Stimulated activated naive B cell treated with anti-CD40 and anti-IgM and Interleukin-4, amounts not matched to agents 10 μg/mL and 1 μg/mL and 100 μg/mL, for 72 hours (primary cell): ENCODE measurements around the gene HHIPL1.

Experiments used
- ATAC-seq, 2 donors: fragments of 150-1000 bp; cut with Tn5 transposase; replicated peaks; 2 replicates each; pipeline ENCODE4 v1.10.0; 2021; ENCODE audit warnings: moderate library complexity in 1 of 2
- DNase-seq: peaks from one replicate; pipeline ENCODE4 v3.0.0; 2021
- H3K27ac Mint-ChIP-seq: one replicate; pipeline ENCODE4 v1.8.0; 2022; ENCODE audit warnings: mild to moderate bottlenecking, mixed read lengths
- H3K27me3 Mint-ChIP-seq, 2 donors: one replicate each; pipeline ENCODE4 v1.8.0; 2022; ENCODE audit warnings: mixed read lengths in 2 of 2
- H3K36me3 Mint-ChIP-seq, 2 donors: one replicate each; pipeline ENCODE4 v1.8.0; 2022; ENCODE audit warnings: mixed read lengths in 2 of 2, mild to moderate bottlenecking in 1 of 2
- H3K4me1 Mint-ChIP-seq, 2 donors: one replicate each; pipeline ENCODE4 v1.8.0; 2022; ENCODE audit warnings: mixed read lengths in 2 of 2, mild to moderate bottlenecking in 1 of 2
- H3K4me3 Mint-ChIP-seq, 2 donors: one replicate each; pipeline ENCODE4 v1.8.0; 2022; ENCODE audit warnings: mild to moderate bottlenecking in 2 of 2, mixed read lengths in 2 of 2, moderate library complexity in 1 of 2
- H3K9me3 Mint-ChIP-seq, 2 donors: one replicate each; pipeline ENCODE4 v1.8.0; 2022; ENCODE audit warnings: mixed read lengths in 2 of 2, mild to moderate bottlenecking in 1 of 2

HHIPL1 gene

DNA sequence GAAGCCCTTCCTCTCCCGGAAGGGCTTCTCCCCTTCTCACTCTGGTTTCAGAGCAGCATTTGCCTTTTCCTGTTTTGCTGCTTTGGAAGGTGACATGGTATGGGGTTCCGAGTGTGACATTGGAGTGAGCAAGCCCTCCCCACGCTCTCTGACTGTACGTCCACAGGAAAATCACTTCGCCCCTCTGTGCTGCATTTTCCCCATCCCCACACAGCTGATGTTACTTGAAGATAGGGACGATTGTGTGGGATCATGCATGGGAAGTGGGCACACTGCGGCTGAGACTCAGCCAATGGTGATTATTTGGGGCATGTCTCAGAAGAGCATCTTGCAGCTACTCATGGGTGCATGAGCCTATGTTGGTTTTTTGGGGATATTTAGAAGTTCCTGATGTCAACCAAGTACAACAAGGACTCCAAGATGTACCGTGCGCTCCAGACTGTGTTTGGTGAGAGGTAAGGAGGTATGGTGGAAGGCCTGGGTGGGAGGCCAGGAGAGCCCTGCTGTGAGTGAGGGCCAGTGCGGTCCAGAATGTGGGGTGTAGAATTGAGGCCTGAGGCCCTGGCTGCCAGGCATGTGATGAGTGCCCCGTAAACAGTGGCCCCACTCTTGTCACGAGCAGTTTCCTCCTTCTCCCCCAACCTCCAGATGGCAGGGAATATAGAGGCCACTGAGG, 54.3 kb downstream of the HHIPL1 start:
- DNase-seq (no peak), ATAC-seq (no peak)
- Mint-ChIP-seq H3K4me3 (no peak overlapping the region), H3K4me1 (no peaks in the 10 kb centered on the region), H3K27ac (no peak overlapping the region), H3K36me3 (peaks cover 8 to 10% of the 10 kb centered on the region in 2 donors), H3K9me3 (peaks cover 14 to 16% of the 10 kb centered on the region in 2 donors), H3K27me3 (peaks cover 22 to 36% of the 10 kb centered on the region in 2 donors)

DNA sequence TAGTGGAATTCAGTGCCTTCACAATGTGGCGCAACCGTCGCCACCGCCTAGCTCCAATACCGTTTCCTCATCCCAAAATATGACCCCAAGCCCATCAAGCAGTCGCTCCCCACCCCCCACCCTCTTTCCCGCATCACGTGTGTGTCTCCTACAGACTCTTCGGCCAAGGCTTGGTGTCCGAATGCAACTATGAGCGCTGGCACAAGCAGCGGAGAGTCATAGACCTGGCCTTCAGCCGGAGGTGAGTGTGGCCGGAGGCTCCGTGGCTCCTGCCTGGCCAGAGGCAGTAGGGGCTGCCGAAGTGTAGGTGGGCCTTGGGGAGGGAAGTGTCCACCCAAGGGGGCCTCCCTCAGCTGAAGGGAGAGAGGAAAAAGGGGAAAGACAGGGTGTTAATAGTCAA, 54.9 kb downstream of the HHIPL1 start:
- H3K27me3 Mint-ChIP-seq, result peaks cover 26 to 30% of the 10 kb centered on the region in 2 donors
- no peaks in the 10 kb centered on the region for H3K4me1 Mint-ChIP-seq
- ATAC-seq, result no peak
- H3K36me3 Mint-ChIP-seq, result peaks cover 8 to 13% of the 10 kb centered on the region in 2 donors
- DNase-seq, result no peak
- no peak overlapping the region for H3K27ac Mint-ChIP-seq
- H3K9me3 Mint-ChIP-seq, result peaks cover 18 to 20% of the 10 kb centered on the region in 2 donors
- H3K4me3 Mint-ChIP-seq, result no peak overlapping the region

DNA sequence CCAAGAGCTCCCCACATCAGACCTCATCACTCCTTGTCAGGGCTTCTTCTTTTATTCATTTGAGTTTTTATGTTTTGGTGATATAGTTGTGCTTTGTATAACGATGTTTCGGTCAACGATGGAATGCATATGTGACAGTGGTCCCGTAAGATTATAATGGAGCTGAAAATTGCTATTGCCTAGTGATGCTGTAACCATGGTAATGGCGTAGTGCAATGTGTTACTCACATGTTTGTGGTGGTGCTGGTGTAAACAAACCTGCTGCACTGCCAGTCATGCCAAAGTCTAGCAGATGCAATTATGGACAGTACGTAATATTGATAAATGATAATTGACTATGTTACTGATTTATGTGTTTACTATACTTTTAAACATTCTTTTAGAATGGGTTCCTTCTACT, 55.5 kb downstream of the HHIPL1 start:
- ATAC-seq (no peak), DNase-seq (no peak)
- Mint-ChIP-seq H3K36me3 (peaks cover 8 to 13% of the 10 kb centered on the region in 2 donors), H3K27me3 (peaks cover 26 to 29% of the 10 kb centered on the region in 2 donors), H3K4me3 (no peak overlapping the region), H3K27ac (no peak overlapping the region), H3K9me3 (peaks cover 18 to 20% of the 10 kb centered on the region in 2 donors), H3K4me1 (no peaks in the 10 kb centered on the region)

DNA sequence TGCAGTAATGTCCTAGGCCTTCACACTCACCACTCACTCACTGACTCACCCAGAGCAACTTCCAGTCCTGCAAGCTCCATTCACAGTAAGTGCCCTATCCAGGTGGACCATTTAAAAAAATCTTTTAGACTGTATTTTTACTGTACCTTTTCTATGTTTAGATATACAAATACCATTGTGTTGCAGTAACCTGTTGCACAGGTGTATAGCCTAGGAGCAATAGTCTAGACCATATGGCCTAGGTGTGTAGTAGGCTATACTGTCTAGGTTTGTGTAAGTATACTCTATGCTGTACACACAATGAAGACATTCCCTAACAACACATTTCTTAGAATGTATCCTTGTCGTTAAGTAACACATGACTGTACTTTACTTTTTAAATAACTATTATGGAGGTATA, 56.3 kb downstream of the HHIPL1 start:
- Mint-ChIP-seq H3K9me3 (peaks cover 18% of the 10 kb centered on the region in 2 donors), H3K36me3 (peaks cover 8 to 13% of the 10 kb centered on the region in 2 donors), H3K4me3 (no peak overlapping the region), H3K27me3 (peaks cover 21 to 23% of the 10 kb centered on the region in 2 donors), H3K27ac (no peak overlapping the region), H3K4me1 (no peaks in the 10 kb centered on the region)
- DNase-seq (no peak), ATAC-seq (no peak)

DNA sequence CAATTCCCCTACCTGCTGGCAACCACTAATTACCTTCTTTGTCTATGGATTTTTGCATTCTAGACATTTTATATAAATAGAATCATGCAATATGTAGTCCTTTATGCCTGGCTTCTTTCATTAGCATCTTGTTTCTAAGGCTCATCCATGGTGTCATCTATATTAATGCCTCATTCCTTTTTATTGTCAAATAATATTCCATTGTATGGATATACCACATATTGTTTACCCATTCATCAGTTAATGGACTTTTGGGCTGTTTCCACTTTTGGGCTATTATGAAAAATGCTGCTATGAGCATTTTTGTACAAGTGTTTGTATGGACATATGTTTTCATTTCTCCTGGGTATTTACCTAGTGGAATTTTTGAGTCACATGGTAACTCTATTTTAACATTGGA, 57.2 kb downstream of the HHIPL1 start:
- ATAC-seq, result no peak
- H3K4me3 Mint-ChIP-seq, result no peak overlapping the region
- H3K36me3 Mint-ChIP-seq, result peaks cover 8 to 13% of the 10 kb centered on the region in 2 donors
- no peak overlapping the region for H3K27ac Mint-ChIP-seq
- H3K27me3 Mint-ChIP-seq, result peaks cover 20 to 22% of the 10 kb centered on the region in 2 donors
- no peak for DNase-seq
- H3K4me1 Mint-ChIP-seq, result no peaks in the 10 kb centered on the region
- H3K9me3 Mint-ChIP-seq, result peaks cover 18% of the 10 kb centered on the region in 2 donors

DNA sequence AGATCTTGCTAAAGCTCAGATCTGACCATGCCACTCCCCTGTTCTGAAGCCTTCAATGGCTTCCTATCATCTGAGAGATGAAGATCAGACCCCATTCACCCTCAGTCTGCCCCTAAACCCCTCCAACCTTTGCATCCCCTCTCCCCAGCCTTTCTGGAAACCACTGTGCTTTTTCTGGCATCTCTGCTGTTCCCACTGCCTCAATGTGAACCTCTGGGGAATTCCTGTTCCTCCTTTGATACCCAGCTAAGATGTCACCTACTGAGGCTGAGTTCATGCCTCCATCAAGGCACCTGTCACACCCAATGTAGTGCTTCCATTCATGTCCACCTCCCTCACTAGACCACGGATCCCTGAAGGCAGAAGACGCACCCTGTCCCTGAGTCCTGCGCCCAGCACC, 58.5 kb downstream of the HHIPL1 start:
- Mint-ChIP-seq H3K4me1 (no peaks in the 10 kb centered on the region), H3K4me3 (no peak overlapping the region), H3K36me3 (peaks cover 8 to 13% of the 10 kb centered on the region in 2 donors), H3K9me3 (peaks cover 15 to 18% of the 10 kb centered on the region in 2 donors), H3K27ac (no peak overlapping the region), H3K27me3 (peaks cover 16 to 23% of the 10 kb centered on the region in 2 donors)
- DNase-seq, result no peak
- ATAC-seq, result no peak

DNA sequence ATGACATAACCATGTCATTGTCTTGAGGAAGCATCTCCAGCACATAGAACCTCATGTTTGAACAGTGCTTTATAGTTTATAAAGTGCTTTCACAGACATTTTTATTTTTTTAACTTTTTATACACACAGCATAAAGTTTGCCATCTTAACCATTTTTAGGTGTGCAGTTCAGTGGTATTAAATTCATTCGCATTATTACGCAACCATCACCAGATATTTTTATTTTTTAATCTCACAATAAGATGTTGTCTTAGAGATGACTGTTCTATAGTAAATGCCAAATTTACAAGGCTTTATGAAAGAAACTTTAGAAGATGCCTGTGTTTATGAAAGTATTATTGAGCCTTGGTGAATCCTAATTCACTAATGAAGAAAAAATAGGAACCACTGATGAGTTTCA, 59.1 kb downstream of the HHIPL1 start:
- no peak for DNase-seq
- no peak for ATAC-seq
- Mint-ChIP-seq H3K4me1 (no peaks in the 10 kb centered on the region), H3K4me3 (no peak overlapping the region), H3K27me3 (peaks cover 14 to 25% of the 10 kb centered on the region in 2 donors), H3K36me3 (peaks cover 8 to 13% of the 10 kb centered on the region in 2 donors), H3K27ac (no peak overlapping the region), H3K9me3 (peaks cover 15 to 22% of the 10 kb centered on the region in 2 donors)

DNA sequence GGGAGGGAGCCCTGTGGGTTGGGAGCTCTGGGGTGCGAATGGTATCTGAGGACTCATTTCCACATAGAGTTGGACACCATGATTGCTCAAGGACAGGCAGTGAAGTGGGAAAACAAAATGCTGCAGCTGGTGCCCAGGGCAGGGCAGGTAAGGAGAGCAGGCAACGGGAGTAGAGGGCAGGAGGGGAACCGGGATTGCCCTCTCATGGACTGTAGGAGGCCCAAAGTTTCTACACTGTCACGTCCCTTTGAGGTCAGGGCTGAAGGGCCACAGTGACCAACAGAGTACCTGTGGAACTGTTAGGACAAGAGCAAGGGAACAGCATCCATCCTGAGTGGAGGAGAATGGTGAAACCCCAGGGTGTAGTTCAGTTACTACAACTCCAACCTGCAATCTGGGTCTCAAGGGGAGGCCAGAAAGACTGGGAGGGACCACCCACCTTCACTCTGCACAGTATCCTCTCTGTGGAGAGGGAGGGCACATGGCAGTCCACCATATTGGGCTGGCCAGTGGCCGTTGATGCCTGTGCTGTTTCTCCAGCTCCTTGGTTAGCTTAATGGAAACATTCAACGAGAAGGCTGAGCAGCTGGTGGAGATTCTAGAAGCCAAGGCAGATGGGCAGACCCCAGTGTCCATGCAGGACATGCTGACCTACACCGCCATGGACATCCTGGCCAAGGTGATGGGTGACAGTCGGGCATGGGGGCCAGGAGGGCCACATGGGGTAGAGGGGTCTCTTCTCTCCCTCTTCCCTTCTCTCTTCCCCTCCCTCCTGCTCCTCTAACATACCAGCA, 61.4 kb downstream of the HHIPL1 start:
- DNase-seq, result no peak
- H3K9me3 Mint-ChIP-seq, result peaks cover 15 to 22% of the 10 kb centered on the region in 2 donors
- peaks cover 8 to 13% of the 10 kb centered on the region in 2 donors for H3K36me3 Mint-ChIP-seq
- H3K4me3 Mint-ChIP-seq, result no peak overlapping the region
- peaks cover 8 to 16% of the 10 kb centered on the region in 2 donors for H3K27me3 Mint-ChIP-seq
- no peak for ATAC-seq
- no peaks in the 10 kb centered on the region for H3K4me1 Mint-ChIP-seq
- H3K27ac Mint-ChIP-seq, result no peak overlapping the region

DNA sequence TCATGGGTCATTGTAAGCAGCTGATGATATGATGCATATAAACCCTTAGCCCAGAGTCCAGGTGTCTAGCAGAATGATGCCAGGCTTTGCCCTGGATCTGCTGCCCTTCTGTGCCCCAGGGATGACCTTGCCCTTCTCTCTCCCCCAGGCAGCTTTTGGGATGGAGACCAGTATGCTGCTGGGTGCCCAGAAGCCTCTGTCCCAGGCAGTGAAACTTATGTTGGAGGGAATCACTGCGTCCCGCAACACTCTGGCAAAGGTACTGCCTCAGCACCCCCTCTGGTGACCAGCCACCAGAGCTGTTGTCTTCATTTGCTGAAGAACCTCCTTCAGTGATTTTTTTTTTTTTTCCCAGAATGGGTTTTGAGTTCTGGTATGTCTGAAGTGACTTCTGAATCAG, 62.5 kb downstream of the HHIPL1 start:
- H3K9me3 Mint-ChIP-seq, result peaks cover 20% of the 10 kb centered on the region in 2 donors
- H3K27ac Mint-ChIP-seq, result no peak overlapping the region
- no peak overlapping the region for H3K4me3 Mint-ChIP-seq
- peaks cover 8 to 16% of the 10 kb centered on the region in 2 donors for H3K27me3 Mint-ChIP-seq
- H3K36me3 Mint-ChIP-seq, result peaks cover 8 to 13% of the 10 kb centered on the region in 2 donors
- H3K4me1 Mint-ChIP-seq, result no peaks in the 10 kb centered on the region
- ATAC-seq (no peak), DNase-seq (no peak)

DNA sequence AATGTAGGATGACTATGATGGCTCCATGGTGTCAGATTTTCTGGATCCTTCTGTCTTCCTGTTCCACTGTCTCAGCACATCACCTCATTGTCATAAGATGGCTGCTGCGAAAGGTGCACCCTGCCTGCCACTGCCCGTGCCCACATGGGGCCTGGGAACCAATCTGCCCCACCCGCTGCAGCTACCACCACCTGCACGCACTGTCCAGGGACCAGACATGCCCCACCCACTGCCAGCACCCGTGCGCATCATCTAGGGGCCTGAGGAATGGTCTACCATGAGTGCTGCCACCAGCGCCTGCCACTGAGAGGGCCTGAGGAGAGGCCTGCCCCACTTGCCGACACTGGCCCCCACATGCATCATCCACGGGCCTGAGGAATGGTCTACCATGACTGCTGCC, 63.0 kb downstream of the HHIPL1 start:
- H3K4me3 Mint-ChIP-seq, result no peak overlapping the region
- H3K9me3 Mint-ChIP-seq, result peaks cover 20 to 23% of the 10 kb centered on the region in 2 donors
- H3K27me3 Mint-ChIP-seq, result peaks cover 8 to 14% of the 10 kb centered on the region in 2 donors
- no peak overlapping the region for H3K27ac Mint-ChIP-seq
- H3K36me3 Mint-ChIP-seq, result peaks cover 8 to 12% of the 10 kb centered on the region in 2 donors
- no peak for DNase-seq
- ATAC-seq, result no peak
- no peaks in the 10 kb centered on the region for H3K4me1 Mint-ChIP-seq

DNA sequence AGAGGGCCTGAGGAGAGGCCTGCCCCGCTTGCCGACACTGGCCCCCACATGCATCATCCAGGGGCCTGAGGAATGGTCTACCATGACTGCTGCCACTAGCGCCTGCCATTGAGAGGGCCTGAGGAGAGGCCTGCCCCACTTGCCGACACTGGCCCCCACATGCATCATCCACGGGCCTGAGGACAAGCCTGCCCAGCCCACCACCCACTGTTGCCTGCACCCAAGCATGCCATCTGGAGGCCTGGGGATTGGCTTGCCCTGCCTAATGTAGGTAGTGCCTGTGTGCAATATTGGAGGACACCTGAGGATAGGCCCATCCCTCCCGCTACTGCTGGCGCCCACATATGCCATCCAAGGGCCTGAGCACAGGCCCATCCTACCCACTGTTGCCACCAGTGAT, 63.5 kb downstream of the HHIPL1 start:
- DNase-seq, result no peak
- Mint-ChIP-seq H3K9me3 (peaks cover 14 to 20% of the 10 kb centered on the region in 2 donors), H3K27ac (no peak overlapping the region), H3K36me3 (peaks cover 3 to 6% of the 10 kb centered on the region in 2 donors), H3K4me1 (no peaks in the 10 kb centered on the region), H3K4me3 (no peak overlapping the region), H3K27me3 (peaks cover 8 to 9% of the 10 kb centered on the region in 2 donors)
- ATAC-seq, result no peak

DNA sequence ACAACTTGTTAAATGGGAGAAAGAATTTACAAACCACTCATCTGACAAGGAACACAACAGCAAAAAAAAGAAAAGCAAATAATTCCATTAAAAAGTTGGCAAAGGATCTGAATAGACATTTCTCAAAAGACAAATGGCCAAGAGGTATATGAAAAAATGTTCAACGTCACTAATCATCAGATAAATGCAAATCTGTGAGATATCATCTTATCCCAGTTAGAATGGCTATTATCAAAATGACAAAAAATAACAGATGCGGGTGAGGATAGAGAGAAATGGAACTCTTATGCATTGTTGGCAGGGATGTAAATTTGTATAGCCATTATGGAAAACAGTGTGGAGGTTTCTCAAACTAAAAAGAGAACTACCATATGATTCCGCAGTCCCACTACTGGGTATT, 69.0 kb downstream of the HHIPL1 start:
- H3K27ac Mint-ChIP-seq, result no peak overlapping the region
- peaks cover 6 to 9% of the 10 kb centered on the region in 2 donors for H3K4me1 Mint-ChIP-seq
- ATAC-seq (no peak), DNase-seq (no peak)
- peaks cover 12 to 20% of the 10 kb centered on the region in 2 donors for H3K27me3 Mint-ChIP-seq
- H3K36me3 Mint-ChIP-seq, result peaks cover 0 to 3% of the 10 kb centered on the region in 2 donors
- peaks cover 8 to 9% of the 10 kb centered on the region in 2 donors for H3K9me3 Mint-ChIP-seq
- no peak overlapping the region for H3K4me3 Mint-ChIP-seq

DNA sequence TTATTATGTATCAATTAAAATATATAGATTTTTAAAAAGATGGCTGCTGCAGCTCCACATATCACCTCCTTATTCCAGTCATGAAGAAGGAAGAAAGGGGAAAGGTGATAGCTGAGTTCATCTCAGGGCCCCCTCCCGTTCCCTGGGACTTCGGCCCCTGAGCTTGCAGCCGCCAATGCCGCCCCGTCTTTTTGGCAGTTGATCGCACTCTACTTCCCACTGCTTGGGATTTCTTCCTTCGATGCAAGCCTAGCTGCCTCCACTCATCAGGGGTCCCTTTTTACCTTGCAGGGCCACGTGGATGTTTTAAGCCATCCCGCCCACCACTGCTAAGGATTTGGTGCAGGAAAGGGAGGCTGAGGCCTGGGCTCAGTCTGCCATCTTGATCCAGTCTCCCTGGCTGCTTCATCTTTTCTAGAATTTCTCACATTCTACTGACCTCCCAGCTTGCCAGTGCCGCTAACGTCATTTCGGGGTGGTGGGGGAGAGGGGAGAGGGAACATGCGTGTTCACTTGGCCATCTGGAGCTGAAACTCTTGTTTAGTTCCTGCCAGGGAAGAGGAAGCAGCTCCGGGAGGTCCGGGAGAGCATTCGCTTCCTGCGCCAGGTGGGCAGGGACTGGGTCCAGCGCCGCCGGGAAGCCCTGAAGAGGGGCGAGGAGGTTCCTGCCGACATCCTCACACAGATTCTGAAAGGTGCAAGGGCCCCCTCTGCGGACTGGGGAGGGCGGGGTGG, 70.5 kb downstream of the HHIPL1 start:
- H3K9me3 Mint-ChIP-seq, result peaks cover 8 to 10% of the 10 kb centered on the region in 2 donors
- H3K4me3 Mint-ChIP-seq, result no peak overlapping the region
- H3K27ac Mint-ChIP-seq, result no peak overlapping the region
- no peak for ATAC-seq
- peaks cover 12 to 24% of the 10 kb centered on the region in 2 donors for H3K27me3 Mint-ChIP-seq
- H3K4me1 Mint-ChIP-seq, result peaks cover 7 to 15% of the 10 kb centered on the region in 2 donors
- no peak for DNase-seq
- H3K36me3 Mint-ChIP-seq, result peaks cover 0 to 3% of the 10 kb centered on the region in 2 donors
